HepG2 (cell line): ENCODE measurements around the gene PBX4. TPM values are rescaled to one million over a fixed set of nuclear protein-coding genes. Genes with fewer than 3 reads are reported as not detected.

Experiments used
- ATAC-seq: fragments of 200-7000 bp; cut with Tn5 transposase; 3 replicates; pipeline ENCODE4 v1.9.1; 2020; ENCODE audit warnings: mild to moderate bottlenecking, moderate library complexity
- BruUV-seq: library from RNA; stranded (reverse); fragments of 400-500 nt; replicated peaks from 2 replicates; lab custom pipeline; 2021; lab: Mats Ljungman, UMichigan
- CTCF ChIA-PET: fragments of 300-600 bp; formaldehyde crosslinking; extraction: SDS; loops from one replicate; lab custom pipeline; 2021; ENCODE audit warnings: low total read pairs, inconsistent platforms, low intra/inter-chr PET ratio; lab: Yijun Ruan, JAX
- POLR2A ChIA-PET: fragments of 350-600 bp; sonication (Branson Sonifier 250); formaldehyde crosslinking; loops from one replicate; lab custom pipeline; 2020; ENCODE audit warnings: antibody characterized with exemption, inconsistent platforms; lab: Yijun Ruan, JAX
- DNase-seq: peaks from one replicate; pipeline ENCODE4 v3.0.0-alpha.2; 2015; ENCODE audit warnings: low spot score
- FAIRE-seq: peaks from 3 replicates; lab custom pipeline; 2011; peaks lifted over from hg19 to GRCh38; lab: Jason Lieb, UNC
- H2AFZ ChIP-seq: one replicate; pipeline ENCODE4 v1.6.1; 2011; ENCODE audit warnings: low read length, inconsistent platforms
- H3K27ac ChIP-seq: fragments of 300-600 bp; 3 replicates; pipeline ENCODE4 v1.8.0; 2011; ENCODE audit warnings: mixed run types, mild to moderate bottlenecking, mixed read lengths, low read length, inconsistent platforms; ENCODE audit not compliant: insufficient read depth; ENCODE audit errors: extremely low read length
- H3K27me3 ChIP-seq, 2 experiments: fragments of 200-600 bp in 1 of 2; 2 replicates in 1 of 2; 3 replicates in 1 of 2; pipeline versions ENCODE4 v1.6.0 to v1.8.0; 2011; ENCODE audit warnings: low read length in 2 of 2, mild to moderate bottlenecking in 2 of 2, moderate library complexity in 2 of 2, inconsistent platforms in 1 of 2; ENCODE audit not compliant: insufficient read depth in 2 of 2, control insufficient read depth in 1 of 2
- H3K36me3 ChIP-seq, 2 experiments: fragments of 200-600 bp in 1 of 2; replicated peaks in 1 of 2; 2 replicates in 1 of 2; 3 replicates in 1 of 2; pipeline versions ENCODE4 v1.5.1 to v1.8.0; 2011; ENCODE audit warnings: low read length in 2 of 2, inconsistent platforms in 1 of 2; ENCODE audit not compliant: insufficient read depth in 2 of 2, control insufficient read depth in 1 of 2
- H3K4me1 ChIP-seq: 2 replicates; pipeline ENCODE4 v1.5.1; 2012; ENCODE audit warnings: low read length, inconsistent platforms; ENCODE audit not compliant: insufficient read depth
- H3K4me2 ChIP-seq: 2 replicates; pipeline ENCODE4 v1.6.0; 2011; ENCODE audit warnings: low read depth, low read length, inconsistent platforms
- H3K4me3 ChIP-seq, 3 experiments: fragments of 200-600 bp in 1 of 3; sonication (generic), shearing (Covaris generic) in 1 of 3; replicated peaks in 1 of 3; 2 replicates each; pipeline ENCODE4 v1.5.1; 2011 to 2016; ENCODE audit warnings: low read length in 3 of 3, inconsistent platforms in 2 of 3, low read depth in 2 of 3, mild to moderate bottlenecking in 2 of 3, control low read depth in 1 of 3, mixed read lengths in 1 of 3; ENCODE audit not compliant: insufficient read depth in 1 of 3
- H3K79me2 ChIP-seq: one replicate; pipeline ENCODE4 v1.6.1; 2011; ENCODE audit warnings: low read length, inconsistent platforms; ENCODE audit not compliant: insufficient read depth
- H3K9ac ChIP-seq: 2 replicates; pipeline ENCODE4 v1.6.0; 2011; ENCODE audit warnings: mild to moderate bottlenecking, low read depth, low read length, inconsistent platforms; ENCODE audit not compliant: insufficient read depth
- H3K9me3 ChIP-seq: 2 replicates; pipeline ENCODE4 v1.5.1; 2012; ENCODE audit warnings: mild to moderate bottlenecking, low read length
- H4K20me1 ChIP-seq: 2 replicates; pipeline ENCODE4 v1.6.0; 2011; ENCODE audit warnings: inconsistent platforms, mild to moderate bottlenecking, low read length, moderate library complexity; ENCODE audit not compliant: insufficient read depth
- ETV6 ChIP-seq: sonication (generic); formaldehyde crosslinking; conservative IDR thresholded peaks from 2 replicates; pipeline ENCODE4 v1.4.0; 2020; ENCODE audit warnings: missing genetic modification reagents
- FOXM1 ChIP-seq: sonication (generic); formaldehyde crosslinking; IDR thresholded peaks from 2 replicates; pipeline ENCODE4 v1.5.0; 2020; ENCODE audit warnings: missing genetic modification reagents
- JUNB ChIP-seq: sonication (generic); formaldehyde crosslinking; IDR thresholded peaks from 2 replicates; pipeline ENCODE4 v1.8.0; 2022; ENCODE audit warnings: missing genetic modification reagents, mild to moderate bottlenecking, borderline replicate concordance
- MAFG ChIP-seq: sonication (generic); formaldehyde crosslinking; IDR thresholded peaks from 2 replicates; pipeline ENCODE4 v1.5.1; 2020; ENCODE audit warnings: mild to moderate bottlenecking, missing genetic modification reagents
- NFIB ChIP-seq: sonication (generic); formaldehyde crosslinking; IDR thresholded peaks from 2 replicates; pipeline ENCODE4 v1.9.0; 2021; ENCODE audit warnings: missing genetic modification reagents, mild to moderate bottlenecking, borderline replicate concordance
- TARDBP ChIP-seq: sonication (generic); formaldehyde crosslinking; IDR thresholded peaks from 2 replicates; pipeline ENCODE4 v1.8.0; 2022; ENCODE audit warnings: mild to moderate bottlenecking, missing genetic modification reagents
- TEAD2 ChIP-seq: sonication (generic); formaldehyde crosslinking; IDR thresholded peaks from 2 replicates; pipeline ENCODE4 v1.9.0; 2021; ENCODE audit warnings: missing genetic modification reagents
- ZFP62 ChIP-seq: sonication (generic); formaldehyde crosslinking; IDR thresholded peaks from 2 replicates; pipeline ENCODE4 v1.4.0; 2020; ENCODE audit warnings: missing genetic modification reagents
- ZKSCAN5 ChIP-seq: sonication (generic); formaldehyde crosslinking; IDR thresholded peaks from 2 replicates; pipeline ENCODE4 v1.5.1; 2020; ENCODE audit warnings: mild to moderate bottlenecking, missing genetic modification reagents
- ZNF205 ChIP-seq: IDR thresholded peaks from 2 replicates; pipeline ENCODE4 v1.6.1; 2018; ENCODE audit warnings: missing biosample characterization, missing genetic modification reagents
- ZNF296 ChIP-seq: sonication (generic); formaldehyde crosslinking; conservative IDR thresholded peaks from 2 replicates; pipeline ENCODE4 v1.5.0; 2020; ENCODE audit warnings: mild to moderate bottlenecking, missing genetic modification reagents
- ZNF569 ChIP-seq: sonication (generic); formaldehyde crosslinking; IDR thresholded peaks from 2 replicates; pipeline ENCODE4 v1.5.0; 2020; ENCODE audit warnings: mild to moderate bottlenecking, missing genetic modification reagents, moderate library complexity, borderline replicate concordance
- ZNF709 ChIP-seq: sonication (generic); formaldehyde crosslinking; IDR thresholded peaks from 2 replicates; pipeline ENCODE4 v1.5.0; 2020; ENCODE audit warnings: mild to moderate bottlenecking, missing genetic modification reagents
- ZNF878 ChIP-seq: sonication (generic); formaldehyde crosslinking; IDR thresholded peaks from 2 replicates; pipeline ENCODE4 v1.8.1; 2023; ENCODE audit warnings: mild to moderate bottlenecking, missing genetic modification reagents, moderate library complexity
- WGBS: methylation state at CpG from one replicate; pipeline ENCODE4 v1.1.6; 2017; ENCODE audit warnings: low lambda C conversion rate; 5-methylcytosine and 5-hydroxymethylcytosine counted together
- in situ Hi-C: cut with HindIII; loops from 2 replicates; pipeline ENCODE4 v1.10.0; 2017; ENCODE audit warnings: low pct_unique_long_range_greater_than_20kb; ENCODE audit not compliant: extremely low pct_ligation_motif_present
- intact Hi-C: fragments of 100-400 bp; cut with micrococcal nuclease; formaldehyde crosslinking; loops from one replicate; pipeline ENCODE4 v1.10.0; 2022; ENCODE audit not compliant: unreplicated experiment
- polyA plus RNA-seq, 8 experiments: library from polyadenylated mRNA; depleted of rRNA in 3 of 8; stranded (reverse) in 7 of 8; unstranded in 1 of 8; fragments of >200 nt; fragmentation: Illumina TruSeq in 4 of 8; extraction: Trizol in 4 of 8; gene quantifications; 2 replicates each; pipeline versions ENCODE4 v1.2.1 to v1.2.3, GENCODE V29; 2011 to 2016; ENCODE audit warnings: low read depth in 4 of 8, missing spikeins in 1 of 8, mixed read lengths in 1 of 8; ENCODE audit not compliant: insufficient read depth in 1 of 8
- total RNA-seq, 5 experiments: library from RNA; depleted of rRNA; stranded (reverse); fragments of >200 nt; fragmentation: Illumina TruSeq; extraction: Trizol; gene quantifications; 2 replicates each; pipeline ENCODE4 v1.2.3, GENCODE V29; 2016; ENCODE audit warnings: low read depth in 1 of 5
- TF ChIP-seq, protein P1 (sequence below): sonication (generic); formaldehyde crosslinking; IDR thresholded peaks from 2 replicates; pipeline ENCODE4 v1.4.0; 2020; ENCODE audit warnings: missing genetic modification reagents
- TF ChIP-seq, protein P2 (sequence below): sonication (generic); formaldehyde crosslinking; IDR thresholded peaks from 2 replicates; pipeline ENCODE4 v1.4.0; 2020; ENCODE audit warnings: missing genetic modification reagents
- TF ChIP-seq, protein P3 (sequence below): sonication (generic); formaldehyde crosslinking; IDR thresholded peaks from 2 replicates; pipeline ENCODE4 v1.4.0; 2020; ENCODE audit warnings: missing genetic modification reagents, mild to moderate bottlenecking, borderline replicate concordance
- TF ChIP-seq, protein P4 (sequence below): sonication (generic); formaldehyde crosslinking; IDR thresholded peaks from 2 replicates; pipeline ENCODE4 v1.9.0; 2021; ENCODE audit warnings: missing genetic modification reagents, mild to moderate bottlenecking, borderline replicate concordance
- TF ChIP-seq, protein P5 (sequence below): sonication (generic); formaldehyde crosslinking; IDR thresholded peaks from 2 replicates; pipeline ENCODE4 v1.4.0; 2020; ENCODE audit warnings: mild to moderate bottlenecking, missing genetic modification reagents

The PBX4 gene
- total and polyA plus RNA-seq, 2 of the 13 experiments (the other 11 are each of a cell fraction or from before 2014, with no cell fraction given) = not detected

DNA sequence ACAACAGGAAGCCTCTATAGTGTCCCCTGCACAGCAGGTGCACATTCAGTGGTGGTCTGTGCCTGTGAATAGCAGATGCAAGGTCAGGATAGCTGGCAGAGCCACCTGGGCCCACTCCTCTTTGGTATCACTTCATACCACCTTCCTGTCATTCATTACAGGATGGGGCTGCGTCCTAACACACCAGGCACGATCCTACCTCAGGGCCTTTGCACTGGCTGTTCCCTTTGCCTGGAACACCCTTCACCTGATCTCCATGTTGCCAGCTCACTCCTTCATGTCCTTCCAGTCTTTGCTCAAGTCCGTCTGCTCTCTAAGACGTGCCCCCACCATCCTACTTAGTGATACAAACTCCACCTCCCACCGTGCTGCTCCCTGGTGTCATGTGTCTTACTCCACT is 14.2 kb upstream of the PBX4 start (continued):
- TF ChIP-seq, protein P1, sequence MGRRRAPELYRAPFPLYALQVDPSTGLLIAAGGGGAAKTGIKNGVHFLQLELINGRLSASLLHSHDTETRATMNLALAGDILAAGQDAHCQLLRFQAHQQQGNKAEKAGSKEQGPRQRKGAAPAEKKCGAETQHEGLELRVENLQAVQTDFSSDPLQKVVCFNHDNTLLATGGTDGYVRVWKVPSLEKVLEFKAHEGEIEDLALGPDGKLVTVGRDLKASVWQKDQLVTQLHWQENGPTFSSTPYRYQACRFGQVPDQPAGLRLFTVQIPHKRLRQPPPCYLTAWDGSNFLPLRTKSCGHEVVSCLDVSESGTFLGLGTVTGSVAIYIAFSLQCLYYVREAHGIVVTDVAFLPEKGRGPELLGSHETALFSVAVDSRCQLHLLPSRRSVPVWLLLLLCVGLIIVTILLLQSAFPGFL (CRISPR knock-in tag) = no peak
- no peak for TF ChIP-seq ZNF205 (CRISPR knock-in tag)
- TF ChIP-seq ZKSCAN5 (CRISPR knock-in tag) = no peak
- TF ChIP-seq TARDBP (CRISPR knock-in tag) = no peak
- no peak for TF ChIP-seq ZNF569 (CRISPR knock-in tag)
- TF ChIP-seq FOXM1 (CRISPR knock-in tag) = no peak
- TF ChIP-seq TEAD2 (CRISPR knock-in tag) = no peak

DNA sequence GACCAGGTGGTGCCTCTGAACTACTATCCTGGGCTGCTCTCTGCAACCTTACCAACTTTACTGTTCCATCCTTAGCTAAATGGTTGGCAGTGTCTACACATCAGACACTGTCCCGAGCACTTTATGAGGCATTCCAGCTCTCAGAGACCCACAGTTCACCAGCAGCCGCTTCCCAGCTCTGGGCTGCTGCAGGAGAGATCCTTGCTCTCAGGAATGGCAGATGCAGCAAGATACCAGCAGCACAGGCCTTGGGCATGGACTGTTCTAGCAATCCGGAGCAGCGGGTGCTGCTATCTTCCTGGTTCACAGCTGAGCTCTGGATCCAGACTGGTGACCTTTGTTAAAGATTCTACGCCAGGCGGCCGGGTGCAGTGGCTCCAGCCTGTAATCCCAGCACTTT is 12.9 kb upstream of the PBX4 start:
- ATAC-seq (no peak), DNase-seq (no peak), FAIRE-seq (no peak)
- Histone ChIP-seq H3K9ac (no peak overlapping the region), H4K20me1 (no peaks in the 10 kb centered on the region), H3K9me3 (no peaks in the 10 kb centered on the region), H3K27ac (no peak overlapping the region), H3K4me3 (no peak overlapping the region), H3K36me3 (no peaks in the 10 kb centered on the region), H3K79me2 (no peaks in the 10 kb centered on the region), H3K4me1 (no peaks in the 10 kb centered on the region), H2AFZ (no peak overlapping the region), H3K4me2 (no peak overlapping the region), H3K27me3 (no peaks in the 10 kb centered on the region)
- CTCF ChIA-PET = no interaction called here
- POLR2A ChIA-PET = no interaction called here
- no TSS peak for BruUV-seq
- 100% methylated on average over 5 of the region's 7 CpGs for WGBS
- in situ Hi-C loops = no loop called here
- intact Hi-C loops = no loop called here
- TF ChIP-seq ZNF296 (CRISPR knock-in tag) (no peak), MAFG (CRISPR knock-in tag) (no peak), ZFP62 (no peak), ZNF878 (CRISPR knock-in tag) (no peak), ZNF709 (CRISPR knock-in tag) (no peak), NFIB (no peak), JUNB (no peak), ETV6 (no peak)
- TF ChIP-seq, protein P2, sequence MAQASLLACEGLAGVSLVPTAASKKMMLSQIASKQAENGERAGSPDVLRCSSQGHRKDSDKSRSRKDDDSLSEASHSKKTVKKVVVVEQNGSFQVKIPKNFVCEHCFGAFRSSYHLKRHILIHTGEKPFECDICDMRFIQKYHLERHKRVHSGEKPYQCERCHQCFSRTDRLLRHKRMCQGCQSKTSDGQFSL (CRISPR knock-in tag) = no peak
- TF ChIP-seq, protein P3, sequence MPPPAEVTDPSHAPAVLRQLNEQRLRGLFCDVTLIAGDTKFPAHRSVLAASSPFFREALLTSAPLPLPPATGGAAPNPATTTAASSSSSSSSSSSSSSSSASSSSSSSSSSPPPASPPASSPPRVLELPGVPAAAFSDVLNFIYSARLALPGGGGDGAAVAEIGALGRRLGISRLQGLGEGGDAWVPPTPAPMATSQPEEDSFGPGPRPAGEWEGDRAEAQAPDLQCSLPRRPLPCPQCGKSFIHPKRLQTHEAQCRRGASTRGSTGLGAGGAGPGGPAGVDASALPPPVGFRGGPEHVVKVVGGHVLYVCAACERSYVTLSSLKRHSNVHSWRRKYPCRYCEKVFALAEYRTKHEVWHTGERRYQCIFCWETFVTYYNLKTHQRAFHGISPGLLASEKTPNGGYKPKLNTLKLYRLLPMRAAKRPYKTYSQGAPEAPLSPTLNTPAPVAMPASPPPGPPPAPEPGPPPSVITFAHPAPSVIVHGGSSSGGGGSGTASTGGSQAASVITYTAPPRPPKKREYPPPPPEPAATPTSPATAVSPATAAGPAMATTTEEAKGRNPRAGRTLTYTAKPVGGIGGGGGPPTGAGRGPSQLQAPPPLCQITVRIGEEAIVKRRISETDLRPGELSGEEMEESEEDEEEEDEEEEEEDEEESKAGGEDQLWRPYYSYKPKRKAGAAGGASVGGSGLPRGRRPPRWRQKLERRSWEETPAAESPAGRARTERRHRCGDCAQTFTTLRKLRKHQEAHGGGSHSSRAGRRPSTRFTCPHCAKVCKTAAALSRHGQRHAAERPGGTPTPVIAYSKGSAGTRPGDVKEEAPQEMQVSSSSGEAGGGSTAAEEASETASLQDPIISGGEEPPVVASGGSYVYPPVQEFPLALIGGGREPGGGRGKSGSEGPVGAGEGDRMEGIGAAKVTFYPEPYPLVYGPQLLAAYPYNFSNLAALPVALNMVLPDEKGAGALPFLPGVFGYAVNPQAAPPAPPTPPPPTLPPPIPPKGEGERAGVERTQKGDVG (CRISPR knock-in tag) = no peak
- TF ChIP-seq, protein P4, sequence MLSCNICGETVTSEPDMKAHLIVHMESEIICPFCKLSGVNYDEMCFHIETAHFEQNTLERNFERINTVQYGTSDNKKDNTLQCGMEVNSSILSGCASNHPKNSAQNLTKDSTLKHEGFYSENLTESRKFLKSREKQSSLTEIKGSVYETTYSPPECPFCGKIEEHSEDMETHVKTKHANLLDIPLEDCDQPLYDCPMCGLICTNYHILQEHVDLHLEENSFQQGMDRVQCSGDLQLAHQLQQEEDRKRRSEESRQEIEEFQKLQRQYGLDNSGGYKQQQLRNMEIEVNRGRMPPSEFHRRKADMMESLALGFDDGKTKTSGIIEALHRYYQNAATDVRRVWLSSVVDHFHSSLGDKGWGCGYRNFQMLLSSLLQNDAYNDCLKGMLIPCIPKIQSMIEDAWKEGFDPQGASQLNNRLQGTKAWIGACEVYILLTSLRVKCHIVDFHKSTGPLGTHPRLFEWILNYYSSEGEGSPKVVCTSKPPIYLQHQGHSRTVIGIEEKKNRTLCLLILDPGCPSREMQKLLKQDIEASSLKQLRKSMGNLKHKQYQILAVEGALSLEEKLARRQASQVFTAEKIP (CRISPR knock-in tag) = no peak
- TF ChIP-seq, protein P5, sequence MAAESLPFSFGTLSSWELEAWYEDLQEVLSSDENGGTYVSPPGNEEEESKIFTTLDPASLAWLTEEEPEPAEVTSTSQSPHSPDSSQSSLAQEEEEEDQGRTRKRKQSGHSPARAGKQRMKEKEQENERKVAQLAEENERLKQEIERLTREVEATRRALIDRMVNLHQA (CRISPR knock-in tag) = no peak
